Activated naive CD8-positive, alpha-beta T cell treated with anti-CD3 and anti-CD28 coated beads, Interleukin-2, amount 50 U/mL, for 24 hours (primary cell): ENCODE results near the gene LCE2A.

Experiments used
- ATAC-seq: fragments of 150-1000 bp; cut with Tn5 transposase; one replicate; pipeline ENCODE4 v1.10.0; 2021
- DNase-seq: peaks from one replicate; pipeline ENCODE4 v3.0.0; 2021
- H3K27ac Mint-ChIP-seq: one replicate; pipeline ENCODE4 v1.8.0; 2021; ENCODE audit warnings: mild to moderate bottlenecking, mixed read lengths
- H3K27me3 Mint-ChIP-seq: one replicate; pipeline ENCODE4 v1.8.0; 2021; ENCODE audit warnings: mixed read lengths
- H3K36me3 Mint-ChIP-seq: one replicate; pipeline ENCODE4 v1.8.0; 2021; ENCODE audit warnings: low read depth, mixed read lengths
- H3K4me1 Mint-ChIP-seq: one replicate; pipeline ENCODE4 v1.8.0; 2021; ENCODE audit warnings: mixed read lengths
- H3K4me3 Mint-ChIP-seq: one replicate; pipeline ENCODE4 v1.8.0; 2021; ENCODE audit warnings: mild to moderate bottlenecking, moderate library complexity, mixed read lengths
- H3K9me3 Mint-ChIP-seq: one replicate; pipeline ENCODE4 v1.8.0; 2021; ENCODE audit warnings: mixed read lengths

LCE2A gene

GRCh38 chr1:152707860-152708259 is 9.7 kb downstream of the LCE2A start, which contains the start of gene LCE4A:
Gene LCE4A (plus strand): TSS chr1:152708160. CDS start chr1:152709076, 916 bp downstream.
- ATAC-seq, result no peak
- no peak within 1 kb of the TSS for H3K27ac Mint-ChIP-seq
- peaks cover 17% of the 10 kb centered on the region for H3K27me3 Mint-ChIP-seq
- no peak for DNase-seq
- no peaks in the 10 kb centered on the region for H3K4me1 Mint-ChIP-seq
- H3K9me3 Mint-ChIP-seq, result peaks cover 4% of the 10 kb centered on the region
- no peaks in the 10 kb centered on the region for H3K36me3 Mint-ChIP-seq
- H3K4me3 Mint-ChIP-seq, result no peak within 1 kb of the TSS

DNA sequence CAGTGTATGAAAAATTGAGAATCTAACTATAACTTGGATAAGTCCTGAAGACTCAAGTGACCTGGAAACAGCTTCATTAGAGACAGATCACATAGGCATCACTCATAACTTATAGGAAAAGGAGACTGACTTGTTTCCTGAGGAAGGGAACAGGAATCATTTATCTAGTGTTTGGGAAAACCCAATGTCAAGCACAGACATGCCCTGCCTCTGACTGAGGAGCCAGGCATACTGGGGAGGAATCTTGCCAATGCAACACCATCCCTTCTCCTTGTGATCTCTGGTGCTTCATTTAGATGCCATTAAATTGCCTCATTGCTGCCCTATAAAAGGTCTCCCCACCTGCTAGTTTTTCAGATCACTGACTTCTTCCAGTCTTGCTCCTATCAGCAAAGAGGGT is 20.1 kb downstream of the LCE2A start:
- Mint-ChIP-seq H3K4me3 (no peak overlapping the region), H3K27me3 (peaks cover 11% of the 10 kb centered on the region), H3K27ac (no peak overlapping the region), H3K9me3 (no peaks in the 10 kb centered on the region), H3K36me3 (no peaks in the 10 kb centered on the region), H3K4me1 (no peaks in the 10 kb centered on the region)
- ATAC-seq, result no peak
- no peak for DNase-seq

DNA sequence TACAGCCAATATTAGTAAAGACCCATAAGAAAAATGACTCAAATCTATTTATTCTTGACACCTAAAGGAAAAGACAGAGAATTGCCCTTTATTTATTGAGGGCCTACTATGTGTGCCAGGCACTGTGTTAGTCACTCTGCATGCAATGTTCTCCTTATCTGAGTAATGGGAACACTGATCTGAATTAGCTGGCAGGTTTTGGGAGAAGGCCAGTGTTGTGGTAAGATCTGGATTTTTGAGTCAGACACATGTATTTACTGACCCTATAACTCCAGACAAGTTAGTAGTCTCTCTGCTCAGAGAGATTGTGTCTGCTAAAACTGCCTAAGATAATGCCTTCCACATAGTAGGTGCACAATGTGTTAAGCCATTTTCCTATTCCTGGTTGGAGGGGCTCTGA is 27.1 kb downstream of the LCE2A start:
- Mint-ChIP-seq H3K27me3 (peaks cover 5% of the 10 kb centered on the region), H3K4me3 (no peak overlapping the region), H3K4me1 (no peaks in the 10 kb centered on the region), H3K9me3 (no peaks in the 10 kb centered on the region), H3K27ac (no peak overlapping the region), H3K36me3 (no peaks in the 10 kb centered on the region)
- ATAC-seq, result no peak
- no peak for DNase-seq

GRCh38 chr1:152728986-152729385 is 30.8 kb downstream of the LCE2A start:
- no peaks in the 10 kb centered on the region for H3K4me1 Mint-ChIP-seq
- no peaks in the 10 kb centered on the region for H3K9me3 Mint-ChIP-seq
- no peaks in the 10 kb centered on the region for H3K36me3 Mint-ChIP-seq
- peaks cover 10% of the 10 kb centered on the region for H3K27me3 Mint-ChIP-seq
- no peak for DNase-seq
- no peak overlapping the region for H3K4me3 Mint-ChIP-seq
- no peak overlapping the region for H3K27ac Mint-ChIP-seq
- ATAC-seq, result no peak

GRCh38 chr1:152735648-152736047 is 37.5 kb downstream of the LCE2A start:
- ATAC-seq, result no peak
- Mint-ChIP-seq H3K27ac (no peak overlapping the region), H3K9me3 (no peaks in the 10 kb centered on the region), H3K4me3 (no peak overlapping the region), H3K36me3 (no peaks in the 10 kb centered on the region), H3K4me1 (no peaks in the 10 kb centered on the region), H3K27me3 (peaks cover 22% of the 10 kb centered on the region)
- DNase-seq, result no peak

- no peak for DNase-seq
- Mint-ChIP-seq H3K36me3 (no peaks in the 10 kb centered on the region), H3K4me1 (no peaks in the 10 kb centered on the region), H3K27ac (no peak overlapping the region), H3K4me3 (no peak overlapping the region), H3K9me3 (no peaks in the 10 kb centered on the region), H3K27me3 (peaks cover 27% of the 10 kb centered on the region)
- ATAC-seq, result no peak
Observed at GRCh38 chr1:152737997-152738396, 39.9 kb downstream of the LCE2A start.

DNA sequence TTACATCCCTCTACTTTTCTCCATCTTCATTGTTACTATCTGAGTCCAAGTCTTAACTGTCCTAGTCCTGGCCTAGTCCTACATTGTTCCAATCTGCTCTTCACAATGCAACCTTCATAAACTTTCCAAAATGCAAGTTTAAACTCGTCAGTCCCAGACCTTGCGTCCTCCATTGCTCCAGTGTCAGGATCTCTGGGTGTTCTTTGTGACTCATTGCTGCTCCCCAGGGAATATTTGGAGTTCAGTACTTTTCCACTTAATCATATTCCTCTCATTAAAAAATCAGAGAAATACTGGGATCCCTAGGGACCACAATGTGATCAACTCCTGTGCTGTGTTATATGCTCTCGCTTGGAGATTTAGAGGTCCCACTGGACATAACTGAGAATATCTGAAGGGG is 41.7 kb downstream of the LCE2A start:
- DNase-seq (no peak), ATAC-seq (no peak)
- H3K27ac Mint-ChIP-seq, result no peak overlapping the region
- H3K36me3 Mint-ChIP-seq, result no peaks in the 10 kb centered on the region
- H3K4me3 Mint-ChIP-seq, result no peak overlapping the region
- no peaks in the 10 kb centered on the region for H3K9me3 Mint-ChIP-seq
- H3K27me3 Mint-ChIP-seq, result peaks cover 26% of the 10 kb centered on the region
- no peaks in the 10 kb centered on the region for H3K4me1 Mint-ChIP-seq

GRCh38 chr1:152741656-152742055 is 43.5 kb downstream of the LCE2A start:
- Mint-ChIP-seq H3K4me3 (no peak overlapping the region), H3K27ac (no peak overlapping the region), H3K9me3 (no peaks in the 10 kb centered on the region), H3K4me1 (no peaks in the 10 kb centered on the region), H3K36me3 (no peaks in the 10 kb centered on the region), H3K27me3 (peaks cover 16% of the 10 kb centered on the region)
- ATAC-seq (no peak), DNase-seq (no peak)

DNA sequence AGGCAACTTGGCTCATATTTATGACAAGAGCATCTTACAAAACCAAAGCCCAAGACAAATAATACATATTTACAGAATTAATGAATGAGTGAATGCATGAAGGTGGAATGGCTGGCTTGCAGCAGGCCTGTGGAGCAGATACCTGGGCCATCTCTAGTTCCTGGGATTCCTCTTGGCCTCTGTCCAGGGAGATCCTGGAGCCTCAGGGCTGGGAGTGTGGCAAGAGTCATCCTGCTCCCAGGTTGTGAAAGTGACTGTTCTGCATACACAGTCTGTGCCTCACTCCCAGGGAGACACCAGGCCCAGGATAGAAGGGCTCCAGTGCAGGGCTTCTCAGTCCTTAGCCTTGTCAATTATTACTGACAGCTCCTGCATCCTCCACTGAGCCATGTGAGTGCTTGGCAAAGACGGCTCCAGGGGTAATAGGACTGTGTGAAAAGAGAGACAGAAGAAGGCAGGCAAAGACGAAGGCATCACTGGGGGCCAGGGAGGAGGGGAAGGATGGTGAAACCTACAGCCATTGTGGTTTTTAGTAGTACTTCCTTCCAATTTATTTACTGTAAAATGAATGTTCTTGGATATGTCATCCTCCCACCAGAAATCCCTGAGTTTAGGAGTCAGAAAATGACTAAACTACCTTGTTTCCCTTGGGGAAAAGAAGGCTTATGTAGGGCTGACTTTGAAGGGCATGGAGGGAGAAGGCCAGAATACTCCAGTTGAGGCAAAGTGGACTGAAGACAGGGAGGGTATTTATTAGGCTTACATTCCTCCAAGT is 45.4 kb downstream of the LCE2A start:
- H3K4me3 Mint-ChIP-seq, result no peak overlapping the region
- H3K27me3 Mint-ChIP-seq, result peaks cover 14% of the 10 kb centered on the region
- H3K36me3 Mint-ChIP-seq, result no peaks in the 10 kb centered on the region
- DNase-seq, result no peak
- no peak for ATAC-seq
- H3K9me3 Mint-ChIP-seq, result no peaks in the 10 kb centered on the region
- H3K4me1 Mint-ChIP-seq, result no peaks in the 10 kb centered on the region
- H3K27ac Mint-ChIP-seq, result no peak overlapping the region

DNA sequence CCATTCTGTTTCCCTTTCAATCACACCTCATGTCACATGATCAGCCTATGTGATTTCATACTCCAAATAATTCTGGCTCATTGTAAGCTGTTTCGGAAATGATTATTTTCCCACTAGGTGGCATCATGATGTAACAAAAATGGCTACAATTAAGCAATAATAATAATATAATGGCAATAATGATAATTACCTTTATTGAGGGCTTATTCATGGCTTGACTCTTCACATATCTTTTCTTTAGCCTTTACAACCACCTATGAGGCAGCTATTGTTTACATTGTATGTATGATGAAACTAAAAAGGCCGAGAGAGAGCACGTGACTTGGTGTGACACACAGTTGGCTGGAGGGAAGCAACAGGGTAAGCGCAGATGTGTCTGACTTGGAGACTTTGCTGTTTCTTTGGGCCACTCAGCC is 47.2 kb downstream of the LCE2A start:
- Mint-ChIP-seq H3K9me3 (no peaks in the 10 kb centered on the region), H3K36me3 (no peaks in the 10 kb centered on the region), H3K27ac (no peak overlapping the region), H3K4me1 (no peaks in the 10 kb centered on the region), H3K27me3 (peaks cover 20% of the 10 kb centered on the region), H3K4me3 (no peak overlapping the region)
- no peak for DNase-seq
- ATAC-seq, result no peak

DNA sequence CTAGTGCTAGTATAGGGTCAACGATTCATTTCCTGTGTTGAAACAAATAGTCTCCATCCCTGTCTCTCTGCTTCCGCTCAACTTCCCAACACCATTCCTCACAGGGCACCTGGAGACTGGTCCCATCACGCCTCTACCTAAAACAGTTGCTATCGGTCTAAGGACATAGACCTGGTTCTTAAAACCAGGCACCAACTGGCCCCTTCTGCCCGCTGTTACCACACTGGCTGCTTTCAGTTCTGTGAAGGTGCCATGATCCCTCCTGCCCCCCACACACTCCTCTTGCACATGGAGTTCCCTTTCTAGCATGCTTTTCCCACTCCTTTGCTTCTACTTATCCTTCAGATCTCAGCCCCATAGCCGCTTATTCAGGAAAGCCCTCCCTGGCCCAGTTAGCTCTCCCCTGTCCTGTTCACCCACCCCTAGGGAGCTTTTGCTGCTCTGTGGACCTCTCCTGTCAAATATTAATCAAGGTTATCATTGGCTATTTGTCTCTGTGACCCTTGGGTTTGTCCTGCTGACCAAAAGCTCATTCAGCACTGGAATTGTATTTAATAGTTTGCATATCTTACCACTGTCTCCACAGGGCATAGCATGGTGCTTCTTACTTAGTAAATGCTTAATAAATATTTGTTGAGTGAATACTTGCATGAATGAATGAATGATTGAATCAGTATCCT is 47.8 kb downstream of the LCE2A start:
- no peak overlapping the region for H3K27ac Mint-ChIP-seq
- H3K27me3 Mint-ChIP-seq, result peaks cover 23% of the 10 kb centered on the region
- no peaks in the 10 kb centered on the region for H3K36me3 Mint-ChIP-seq
- H3K4me3 Mint-ChIP-seq, result no peak overlapping the region
- no peaks in the 10 kb centered on the region for H3K4me1 Mint-ChIP-seq
- no peak for ATAC-seq
- H3K9me3 Mint-ChIP-seq, result no peaks in the 10 kb centered on the region
- DNase-seq, result no peak

GRCh38 chr1:152747831-152748230 is 49.7 kb downstream of the LCE2A start:
- H3K27ac Mint-ChIP-seq, result no peak overlapping the region
- peaks cover 20% of the 10 kb centered on the region for H3K27me3 Mint-ChIP-seq
- H3K4me1 Mint-ChIP-seq, result peaks cover 3% of the 10 kb centered on the region
- H3K9me3 Mint-ChIP-seq, result no peaks in the 10 kb centered on the region
- H3K4me3 Mint-ChIP-seq, result no peak overlapping the region
- no peak for DNase-seq
- no peak for ATAC-seq
- no peaks in the 10 kb centered on the region for H3K36me3 Mint-ChIP-seq
